HPDE6-E6E7 (cell line): Measurements from ENCODE around the gene MSX2.

Experiments
- DNase-seq: peaks from one replicate; pipeline ENCODE4 v3.0.0; 2011; ENCODE audit warnings: missing footprints; ENCODE audit errors: extremely low spot score

MSX2 gene

DNA sequence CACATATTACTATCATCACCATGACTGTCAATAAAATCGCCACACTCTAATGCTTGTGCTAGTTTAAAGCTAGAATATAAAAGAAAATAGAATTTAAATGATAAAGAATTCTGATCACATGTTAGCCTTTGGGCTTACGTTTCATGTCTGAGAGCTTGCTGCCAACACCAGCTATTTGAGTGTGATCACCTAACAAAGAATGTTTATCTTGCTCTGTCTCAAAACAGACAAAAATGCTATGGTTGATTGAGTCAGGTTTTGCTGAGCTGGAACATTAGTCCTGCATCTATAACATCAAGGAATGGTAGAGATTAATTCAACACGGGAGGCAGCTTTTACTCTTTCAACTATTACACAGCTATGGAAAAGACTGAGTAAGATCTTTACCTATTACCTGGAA is 50.7 kb downstream of the MSX2 start:
- no peak for DNase-seq

- DNase-seq, result no peak
These were observed 52.7 kb downstream of the MSX2 start for GRCh38 chr5:174777111-174777510.

- no peak for DNase-seq
These were observed 53.2 kb downstream of the MSX2 start for GRCh38 chr5:174777583-174777982.
